Nephron progenitor cell (in vitro differentiated cells): ENCODE data around the gene ETFA.
A peak's percentile ranks its signal among the peaks of the same experiment; 100 is the strongest.
"Not testable (repeated sequence)": the region's sequence is repeated elsewhere in the genome, so short reads cannot be mapped to it uniquely, and the experiment has no call there.

Experiments used
- DNase-seq: peaks from one replicate; pipeline ENCODE4 v3.0.0; 2021
- H3K27ac Mint-ChIP-seq: 2 replicates; pipeline ENCODE4 v1.8.0; 2021; ENCODE audit warnings: mild to moderate bottlenecking, moderate library complexity, mixed read lengths
- H3K27me3 Mint-ChIP-seq: 2 replicates; pipeline ENCODE4 v1.8.0; 2021; ENCODE audit warnings: mild to moderate bottlenecking, low read depth, mixed read lengths; ENCODE audit not compliant: poor library complexity
- H3K36me3 Mint-ChIP-seq: 2 replicates; pipeline ENCODE4 v1.8.0; 2021; ENCODE audit warnings: low read depth, mixed read lengths
- H3K4me1 Mint-ChIP-seq: 2 replicates; pipeline ENCODE4 v1.8.0; 2021; ENCODE audit warnings: mixed read lengths
- H3K4me3 Mint-ChIP-seq: 2 replicates; pipeline ENCODE4 v1.8.0; 2021; ENCODE audit warnings: mild to moderate bottlenecking, moderate library complexity, mixed read lengths
- H3K9me3 Mint-ChIP-seq: 2 replicates; pipeline ENCODE4 v1.8.0; 2021; ENCODE audit warnings: mild to moderate bottlenecking, moderate library complexity, mixed read lengths
- TF ChIP-seq, protein P1 (sequence below): fragments of 200-600 bp; sonication (generic); IDR thresholded peaks from 2 replicates; pipeline ENCODE4 v1.5.0; 2021; ENCODE audit warnings: antibody characterized with exemption

The ETFA gene

GRCh38 chr15:76321602-76322001 is 10.3 kb upstream of the ETFA start:
- peaks cover 37% of the 10 kb centered on the region for H3K27me3 Mint-ChIP-seq
- TF ChIP-seq, protein P1, sequence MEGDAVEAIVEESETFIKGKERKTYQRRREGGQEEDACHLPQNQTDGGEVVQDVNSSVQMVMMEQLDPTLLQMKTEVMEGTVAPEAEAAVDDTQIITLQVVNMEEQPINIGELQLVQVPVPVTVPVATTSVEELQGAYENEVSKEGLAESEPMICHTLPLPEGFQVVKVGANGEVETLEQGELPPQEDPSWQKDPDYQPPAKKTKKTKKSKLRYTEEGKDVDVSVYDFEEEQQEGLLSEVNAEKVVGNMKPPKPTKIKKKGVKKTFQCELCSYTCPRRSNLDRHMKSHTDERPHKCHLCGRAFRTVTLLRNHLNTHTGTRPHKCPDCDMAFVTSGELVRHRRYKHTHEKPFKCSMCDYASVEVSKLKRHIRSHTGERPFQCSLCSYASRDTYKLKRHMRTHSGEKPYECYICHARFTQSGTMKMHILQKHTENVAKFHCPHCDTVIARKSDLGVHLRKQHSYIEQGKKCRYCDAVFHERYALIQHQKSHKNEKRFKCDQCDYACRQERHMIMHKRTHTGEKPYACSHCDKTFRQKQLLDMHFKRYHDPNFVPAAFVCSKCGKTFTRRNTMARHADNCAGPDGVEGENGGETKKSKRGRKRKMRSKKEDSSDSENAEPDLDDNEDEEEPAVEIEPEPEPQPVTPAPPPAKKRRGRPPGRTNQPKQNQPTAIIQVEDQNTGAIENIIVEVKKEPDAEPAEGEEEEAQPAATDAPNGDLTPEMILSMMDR: no peak
- H3K4me1 Mint-ChIP-seq: peaks cover 9% of the 10 kb centered on the region
- no peaks in the 10 kb centered on the region for H3K36me3 Mint-ChIP-seq
- H3K9me3 Mint-ChIP-seq: no peaks in the 10 kb centered on the region
- H3K4me3 Mint-ChIP-seq: no peak overlapping the region
- DNase-seq: no peak
- H3K27ac Mint-ChIP-seq: no peak overlapping the region

DNA sequence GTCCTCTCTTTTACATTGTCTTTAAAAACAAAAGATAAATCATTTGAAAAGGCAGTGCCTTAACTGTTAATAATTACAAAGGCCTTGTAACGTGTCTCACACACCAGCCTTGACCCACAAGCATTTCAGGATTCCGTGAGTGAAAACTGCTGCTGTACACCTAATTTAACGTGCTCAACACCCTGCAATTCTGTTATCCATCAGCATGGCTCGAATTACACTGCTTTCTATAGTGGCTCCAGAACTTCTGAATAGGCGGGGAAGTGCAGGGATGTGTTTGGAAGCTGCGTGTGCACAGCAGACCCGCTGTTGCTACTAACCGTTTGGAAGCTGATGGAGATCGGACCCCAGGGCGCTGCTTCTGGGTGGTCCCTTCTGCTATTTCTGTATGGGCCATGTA is 9.9 kb upstream of the ETFA start:
- DNase-seq: no peak
- Mint-ChIP-seq H3K27me3 (peaks cover 37% of the 10 kb centered on the region), H3K4me1 (peaks cover 9% of the 10 kb centered on the region), H3K36me3 (no peaks in the 10 kb centered on the region), H3K4me3 (no peak overlapping the region), H3K9me3 (no peaks in the 10 kb centered on the region), H3K27ac (no peak overlapping the region)
- TF ChIP-seq, protein P1: no peak

DNA sequence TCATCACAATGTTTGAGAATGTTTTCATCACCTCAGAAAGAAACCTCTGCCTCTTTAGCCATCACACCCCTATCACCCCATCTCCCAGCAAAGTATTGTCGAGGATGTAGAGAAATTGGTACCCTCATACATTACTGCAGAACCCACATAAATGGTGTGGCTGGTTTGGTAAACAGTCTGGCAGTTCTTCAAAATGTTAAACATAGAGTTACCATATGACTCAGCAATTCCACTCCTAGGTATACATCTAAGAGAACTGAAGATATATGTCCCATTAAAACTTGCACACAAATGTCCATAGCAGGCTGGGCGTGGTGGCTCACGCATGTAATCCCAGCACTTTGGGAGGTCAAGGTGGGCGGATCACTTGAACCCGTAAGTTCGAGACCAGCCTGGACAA is 8.7 kb upstream of the ETFA start:
- H3K36me3 Mint-ChIP-seq: no peaks in the 10 kb centered on the region
- H3K4me1 Mint-ChIP-seq: peaks cover 9% of the 10 kb centered on the region
- H3K9me3 Mint-ChIP-seq: no peaks in the 10 kb centered on the region
- H3K27me3 Mint-ChIP-seq: peaks cover 33% of the 10 kb centered on the region
- DNase-seq: no peak
- no peak overlapping the region for H3K4me3 Mint-ChIP-seq
- H3K27ac Mint-ChIP-seq: no peak overlapping the region
- TF ChIP-seq, protein P1: no peak

DNA sequence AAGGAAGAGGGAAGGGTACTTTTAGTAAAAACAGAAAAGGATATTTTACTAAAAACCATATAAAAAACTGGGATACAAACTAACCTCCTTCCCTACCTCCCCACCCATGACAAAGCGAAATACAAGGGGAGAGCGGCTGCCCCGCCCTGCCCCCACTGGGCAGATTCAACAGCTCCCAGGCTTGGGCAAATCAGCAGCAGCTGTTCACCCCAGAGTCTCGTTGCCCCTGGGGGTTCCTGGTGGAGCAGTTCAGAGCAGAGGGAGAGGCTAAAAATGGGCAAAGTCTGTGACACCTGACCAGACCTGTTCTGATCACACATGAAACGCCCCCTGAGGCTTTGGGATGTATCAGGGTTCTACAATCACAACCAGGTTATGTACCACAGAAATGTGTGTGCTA is 2.5 kb upstream of the ETFA start:
- Mint-ChIP-seq H3K36me3 (peaks cover 10% of the 10 kb centered on the region), H3K9me3 (peaks cover 3% of the 10 kb centered on the region), H3K27ac (no peak overlapping the region), H3K27me3 (peaks cover 6% of the 10 kb centered on the region), H3K4me1 (peaks cover 36% of the 10 kb centered on the region), H3K4me3 (no peak overlapping the region)
- no peak for DNase-seq
- TF ChIP-seq, protein P1: no peak

GRCh38 chr15:76313175-76313567 is 1.9 kb upstream of the ETFA start:
- not testable (repeated sequence) for H3K4me3 Mint-ChIP-seq, H3K9me3 Mint-ChIP-seq, H3K27me3 Mint-ChIP-seq, DNase-seq, H3K27ac Mint-ChIP-seq
- Mint-ChIP-seq H3K4me1 (peaks cover 40% of the 10 kb centered on the region), H3K36me3 (peaks cover 16% of the 10 kb centered on the region)

- H3K36me3 Mint-ChIP-seq: peaks cover 21% of the 10 kb centered on the region
- no peak for DNase-seq
- H3K9me3 Mint-ChIP-seq: peaks cover 3% of the 10 kb centered on the region
- peak overlapping the region; percentile 17 for H3K27ac Mint-ChIP-seq
- H3K27me3 Mint-ChIP-seq: peaks cover 6% of the 10 kb centered on the region
- TF ChIP-seq, protein P1: no peak
- peaks cover 40% of the 10 kb centered on the region for H3K4me1 Mint-ChIP-seq
- H3K4me3 Mint-ChIP-seq: peak overlapping the region; percentile 35
Observed at GRCh38 chr15:76312540-76313174, 1.4 kb upstream of the ETFA start.
